Parathyroid adenoma (tissue), 2 donors: ENCODE results near the gene SAYSD1.

Source experiments
- H2AFZ ChIP-seq: fragments of 300-600 bp; sonication (generic); one replicate; pipeline ENCODE4 v1.7.0; 2017; ENCODE audit warnings: antibody characterized with exemption, mild to moderate bottlenecking
- H3K27ac ChIP-seq: fragments of 300-600 bp; sonication (generic); one replicate; pipeline ENCODE4 v1.7.0; 2017
- H3K27me3 ChIP-seq: fragments of 300-600 bp; sonication (generic); one replicate; pipeline ENCODE4 v1.7.0; 2017; ENCODE audit warnings: low read length; ENCODE audit not compliant: control insufficient read depth, insufficient read depth
- H3K36me3 ChIP-seq: fragments of 300-600 bp; sonication (generic); one replicate; pipeline ENCODE4 v1.7.0; 2017; ENCODE audit warnings: low read length; ENCODE audit not compliant: control insufficient read depth, insufficient read depth
- H3K4me1 ChIP-seq: fragments of 300-600 bp; sonication (generic); one replicate; pipeline ENCODE4 v1.7.0; 2017; ENCODE audit warnings: control low read depth
- H3K4me2 ChIP-seq: fragments of 300-600 bp; sonication (generic); one replicate; pipeline ENCODE4 v1.7.0; 2017; ENCODE audit warnings: low read length
- H3K4me3 ChIP-seq: fragments of 300-600 bp; sonication (generic); one replicate; pipeline ENCODE4 v1.7.0; 2017; ENCODE audit warnings: low read depth, low read length
- H3K79me2 ChIP-seq: fragments of 300-600 bp; sonication (generic); one replicate; pipeline ENCODE4 v1.7.0; 2017; ENCODE audit warnings: control low read depth
- H3K9ac ChIP-seq: fragments of 300-600 bp; sonication (generic); one replicate; pipeline ENCODE4 v1.7.0; 2017; ENCODE audit warnings: mild to moderate bottlenecking
- H3K9me3 ChIP-seq: fragments of 300-600 bp; sonication (generic); one replicate; pipeline ENCODE4 v1.7.0; 2017; ENCODE audit warnings: low read length; ENCODE audit not compliant: control insufficient read depth
- CTCF ChIP-seq: fragments of 300-600 bp; sonication (generic); IDR thresholded peaks from one replicate; pipeline ENCODE4 v1.7.0; 2017; ENCODE audit warnings: antibody characterized with exemption, mild to moderate bottlenecking
- donor health status: primary hyperparathyroidism.

The SAYSD1 gene

GRCh38 chr6:39059496-39060310 lies 55.3 kb downstream of the SAYSD1 start:
- Histone ChIP-seq H3K4me3 (no peak overlapping the region), H3K27ac (no peak overlapping the region), H3K4me1 (no peaks in the 10 kb centered on the region), H3K79me2 (no peaks in the 10 kb centered on the region), H3K4me2 (no peak overlapping the region), H3K36me3 (no peaks in the 10 kb centered on the region), H2AFZ (no peak overlapping the region), H3K9ac (no peak overlapping the region), H3K27me3 (no peaks in the 10 kb centered on the region), H3K9me3 (no peaks in the 10 kb centered on the region)
- no peak for TF ChIP-seq CTCF

GRCh38 chr6:39058471-39059147 lies 56.4 kb downstream of the SAYSD1 start:
- Histone ChIP-seq H3K9ac (no peak overlapping the region), H3K27me3 (no peaks in the 10 kb centered on the region), H3K4me3 (no peak overlapping the region), H2AFZ (no peak overlapping the region), H3K4me1 (no peaks in the 10 kb centered on the region), H3K9me3 (no peaks in the 10 kb centered on the region), H3K79me2 (no peaks in the 10 kb centered on the region), H3K4me2 (no peak overlapping the region), H3K27ac (no peak overlapping the region), H3K36me3 (no peaks in the 10 kb centered on the region)
- TF ChIP-seq CTCF = no peak

GRCh38 chr6:39057251-39058155 lies 57.5 kb downstream of the SAYSD1 start:
- no peak for TF ChIP-seq CTCF
- H3K27ac ChIP-seq = no peak overlapping the region
- no peaks in the 10 kb centered on the region for H3K4me1 ChIP-seq
- H3K27me3 ChIP-seq = no peaks in the 10 kb centered on the region
- no peak overlapping the region for H2AFZ ChIP-seq
- H3K4me3 ChIP-seq = no peak overlapping the region
- H3K9me3 ChIP-seq = no peaks in the 10 kb centered on the region
- H3K9ac ChIP-seq = no peak overlapping the region
- no peak overlapping the region for H3K4me2 ChIP-seq
- H3K79me2 ChIP-seq = no peaks in the 10 kb centered on the region
- no peaks in the 10 kb centered on the region for H3K36me3 ChIP-seq

- Histone ChIP-seq H3K27ac (no peak overlapping the region), H3K4me2 (no peak overlapping the region), H3K9me3 (no peaks in the 10 kb centered on the region), H3K79me2 (no peaks in the 10 kb centered on the region), H3K9ac (no peak overlapping the region), H3K36me3 (no peaks in the 10 kb centered on the region), H3K4me1 (no peaks in the 10 kb centered on the region), H3K4me3 (no peak overlapping the region), H2AFZ (no peak overlapping the region), H3K27me3 (no peaks in the 10 kb centered on the region)
- no peak for TF ChIP-seq CTCF
Measured at GRCh38 chr6:39056681-39057080, 58.3 kb downstream of the SAYSD1 start.
